GM12892 (cell line): ENCODE results near the gene TBL1XR1.

ENCODE experiments used
- POLR2A ChIP-seq: IDR thresholded peaks from 2 replicates; pipeline ENCODE4 v1.6.1; 2011; ENCODE audit warnings: low read depth, low read length, control low read depth
- TAF1 ChIP-seq: IDR thresholded peaks from 2 replicates; pipeline ENCODE4 v1.6.1; 2011; ENCODE audit warnings: low read depth, mild to moderate bottlenecking, control low read depth, low read length, borderline replicate concordance

- no peak for TF ChIP-seq POLR2A
- no peak for TF ChIP-seq TAF1
These were observed 227.8 kb downstream of the TBL1XR1 start for GRCh38 chr3:176969506-176969905.
